HG02763 (cell line): ENCODE data around the gene CGRRF1.
A peak's percentile ranks its signal among the peaks of the same experiment; 100 is the strongest.

Experiments used
- ATAC-seq: cut with Tn5 transposase; IDR thresholded peaks from one replicate; pipeline ENCODE4 v1.9.1; 2021; ENCODE audit warnings: mild to moderate bottlenecking, moderate library complexity; ENCODE audit not compliant: unreplicated experiment

CGRRF1 gene, protein sequence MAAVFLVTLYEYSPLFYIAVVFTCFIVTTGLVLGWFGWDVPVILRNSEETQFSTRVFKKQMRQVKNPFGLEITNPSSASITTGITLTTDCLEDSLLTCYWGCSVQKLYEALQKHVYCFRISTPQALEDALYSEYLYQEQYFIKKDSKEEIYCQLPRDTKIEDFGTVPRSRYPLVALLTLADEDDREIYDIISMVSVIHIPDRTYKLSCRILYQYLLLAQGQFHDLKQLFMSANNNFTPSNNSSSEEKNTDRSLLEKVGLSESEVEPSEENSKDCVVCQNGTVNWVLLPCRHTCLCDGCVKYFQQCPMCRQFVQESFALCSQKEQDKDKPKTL

DNA sequence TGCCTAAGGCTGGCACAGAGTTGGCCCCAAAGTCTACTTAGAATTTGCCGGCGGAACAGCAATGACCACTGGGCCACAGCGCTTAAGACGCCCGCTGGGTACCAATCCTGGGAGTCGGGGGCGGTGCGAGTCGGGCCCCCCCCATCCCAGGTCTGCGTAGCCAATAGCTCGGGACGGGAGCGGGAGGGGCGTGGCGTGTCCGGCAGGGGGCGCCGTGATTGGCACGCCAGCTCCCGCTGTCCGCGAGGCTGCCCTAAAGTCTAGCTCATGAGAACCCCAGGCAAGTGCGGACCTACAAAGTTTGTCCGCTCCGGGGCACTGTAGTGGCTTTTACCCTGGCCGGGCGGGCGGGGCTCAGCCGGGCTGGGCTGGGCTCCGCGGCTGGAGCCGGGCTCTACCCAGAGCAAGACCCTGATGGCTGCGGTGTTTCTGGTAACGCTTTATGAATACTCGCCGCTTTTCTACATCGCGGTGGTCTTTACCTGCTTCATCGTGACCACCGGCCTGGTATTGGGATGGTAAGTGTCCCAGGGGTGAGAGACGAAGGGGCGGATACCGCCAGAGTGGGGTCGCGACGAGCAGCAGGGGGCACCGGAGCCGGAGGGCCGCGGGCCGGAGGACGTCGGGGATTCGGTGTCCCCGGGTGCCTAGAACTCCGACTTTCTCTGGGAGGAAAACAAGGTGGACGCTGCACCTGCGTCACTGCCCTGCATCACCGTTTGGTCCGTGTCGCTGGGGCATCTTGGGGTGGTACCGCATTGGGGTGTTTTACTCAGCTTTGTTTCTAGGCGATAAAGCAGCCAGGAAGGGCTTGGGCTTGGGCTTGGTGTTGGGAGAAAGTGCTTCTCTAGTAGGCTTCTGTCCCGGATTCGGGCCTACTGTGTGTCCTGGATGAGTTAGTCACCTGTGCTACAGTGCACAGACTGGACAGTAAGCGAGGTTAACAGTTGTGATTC lies at the start of gene CGRRF1:
Gene CGRRF1, plus strand, starts transcription at position 361 of the 956 bp plus-strand sequence. Its CDS starts 54 bp downstream, at position 415.
- peak; percentile 97 for ATAC-seq

DNA sequence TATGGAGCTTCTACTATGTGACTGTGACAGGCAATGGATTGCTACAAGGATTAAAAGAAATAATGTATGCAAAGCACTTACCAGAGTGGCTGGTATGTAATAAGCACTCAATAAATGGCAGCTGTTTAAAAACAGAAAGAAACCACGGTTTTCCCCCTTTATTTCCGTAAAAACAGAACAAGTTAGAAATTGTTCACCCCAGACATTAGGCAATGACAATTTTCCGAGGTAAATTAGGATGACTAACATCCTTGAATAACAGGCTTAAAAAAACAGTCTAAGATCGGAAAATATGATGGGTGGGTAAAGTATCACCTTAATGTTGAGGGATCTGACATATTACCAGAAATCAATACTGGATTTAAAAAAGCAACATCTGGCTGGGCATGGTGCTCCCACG lies 47.7 kb upstream of the CGRRF1 start:
- no peak for ATAC-seq

DNA sequence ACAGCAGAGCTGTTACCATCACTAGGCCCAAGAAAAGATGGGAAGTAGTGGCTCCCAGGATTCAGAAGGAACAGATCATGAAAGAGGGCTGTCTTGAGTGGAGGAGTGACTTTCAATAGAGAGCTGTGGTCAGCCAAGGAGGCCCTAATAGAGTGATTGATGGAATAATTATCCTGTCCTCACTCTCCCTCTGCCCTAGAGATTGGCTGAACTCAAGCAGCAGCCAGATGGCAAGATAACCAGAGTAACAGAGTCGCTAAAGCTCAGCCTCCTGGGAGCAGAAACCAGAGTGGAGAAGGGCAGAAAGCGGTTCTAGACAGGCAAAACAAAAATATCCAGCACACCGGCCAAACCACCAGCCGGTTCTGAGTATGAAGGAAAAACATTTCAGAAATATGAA lies 44.1 kb upstream of the CGRRF1 start:
- ATAC-seq, result no peak

DNA sequence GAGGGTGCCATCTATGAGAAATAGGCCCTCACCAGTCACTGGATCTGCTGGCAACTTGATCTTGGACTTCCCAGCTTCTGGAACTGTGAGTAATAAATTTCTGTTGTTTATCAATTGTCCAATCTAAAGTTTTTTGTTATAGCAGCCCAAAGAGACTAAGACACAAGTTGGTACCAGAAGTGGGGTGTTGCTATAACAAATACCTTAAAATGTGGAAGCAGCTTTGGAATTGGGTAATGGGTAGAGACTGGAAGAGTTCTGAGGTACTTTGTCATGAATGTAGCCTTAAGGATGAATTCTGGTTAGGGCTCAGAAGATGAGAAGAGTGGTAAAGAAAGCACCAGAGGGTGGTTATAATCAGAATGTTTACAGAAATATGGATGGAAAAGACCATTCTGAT lies 42.4 kb upstream of the CGRRF1 start:
- ATAC-seq, result no peak

DNA sequence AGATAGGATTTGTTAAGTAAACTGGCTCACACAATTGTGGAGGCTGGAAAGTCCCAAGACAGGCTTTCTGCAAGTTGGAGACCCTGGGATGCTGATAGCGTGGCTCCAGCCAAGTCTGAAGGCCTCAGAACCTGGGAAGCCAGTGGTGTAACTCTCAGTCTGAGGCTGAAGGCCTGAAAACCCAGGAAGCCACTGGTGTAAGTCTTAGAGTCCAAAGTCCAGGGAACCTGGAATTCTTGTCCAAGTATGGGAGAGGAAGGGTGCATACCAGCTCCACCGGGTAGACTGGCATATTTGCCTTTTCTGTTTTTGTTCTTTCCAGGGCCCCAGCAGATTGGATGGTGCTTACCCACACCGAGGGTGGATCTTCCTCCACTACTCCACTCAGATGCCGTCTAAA lies 39.0 kb upstream of the CGRRF1 start:
- no peak for ATAC-seq

DNA sequence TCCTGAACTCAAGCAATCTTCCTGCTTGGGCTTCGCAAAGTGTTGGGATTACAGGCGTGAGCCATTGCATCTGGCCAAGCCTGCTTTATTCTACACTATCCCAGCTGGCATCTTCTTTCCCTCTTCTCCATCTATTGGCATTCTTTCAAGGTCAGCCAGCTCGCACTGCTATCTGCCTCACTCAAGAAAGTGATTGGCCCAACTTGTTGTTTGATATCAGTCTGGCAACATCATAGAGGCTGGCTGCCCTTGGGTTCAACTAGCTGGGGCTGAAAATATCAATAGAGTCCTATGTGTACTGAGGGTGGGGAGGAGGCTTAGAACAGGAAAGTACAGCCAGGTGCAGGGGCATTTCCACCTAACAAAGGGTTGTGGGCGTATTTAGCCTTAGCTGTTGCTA lies 38.1 kb upstream of the CGRRF1 start:
- ATAC-seq, result no peak

DNA sequence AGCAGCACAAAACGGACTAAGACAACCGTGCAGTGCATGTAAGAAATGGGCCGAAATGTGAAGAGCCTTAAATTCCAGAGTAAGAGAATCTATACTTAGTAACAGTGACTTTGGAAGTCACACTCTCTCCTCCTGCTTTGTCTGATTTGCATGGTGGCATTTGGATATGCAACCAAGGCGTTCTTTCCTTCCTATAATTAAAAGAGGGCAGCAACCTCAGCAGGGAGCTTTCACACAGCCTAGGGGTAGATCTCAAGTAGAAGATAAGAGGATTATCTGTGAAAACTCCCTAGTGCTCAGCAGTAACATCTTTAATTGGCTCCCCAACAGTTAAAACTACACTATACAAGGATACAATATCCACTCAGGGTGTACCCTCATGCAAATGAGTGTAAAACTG lies 37.4 kb upstream of the CGRRF1 start:
- no peak for ATAC-seq

DNA sequence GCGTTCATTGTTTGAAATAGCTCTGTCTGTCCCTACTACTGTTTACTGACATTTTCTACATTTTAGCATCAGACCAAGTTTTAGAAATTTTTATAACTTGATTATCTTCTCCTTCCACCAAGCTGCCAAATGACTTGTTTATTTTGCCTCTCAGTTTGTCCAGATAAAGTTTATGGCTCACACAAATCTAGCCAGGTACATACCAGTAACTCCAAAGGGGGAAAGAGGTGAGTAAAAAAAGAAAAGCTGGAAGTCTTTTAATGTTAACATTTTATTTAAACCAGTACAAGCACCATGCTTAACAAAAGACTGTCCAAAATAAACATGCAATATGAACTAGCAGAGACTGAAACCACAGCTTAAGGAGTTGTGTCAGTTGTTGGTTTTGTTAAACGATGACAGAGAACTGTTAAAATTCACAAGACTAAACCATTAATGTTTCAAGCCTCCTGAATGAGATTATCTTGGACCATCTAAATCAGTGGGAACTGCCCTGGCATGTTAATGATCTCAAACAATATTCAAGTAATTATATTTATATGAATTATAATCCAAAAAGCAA lies 35.4 kb upstream of the CGRRF1 start:
- ATAC-seq, result no peak

DNA sequence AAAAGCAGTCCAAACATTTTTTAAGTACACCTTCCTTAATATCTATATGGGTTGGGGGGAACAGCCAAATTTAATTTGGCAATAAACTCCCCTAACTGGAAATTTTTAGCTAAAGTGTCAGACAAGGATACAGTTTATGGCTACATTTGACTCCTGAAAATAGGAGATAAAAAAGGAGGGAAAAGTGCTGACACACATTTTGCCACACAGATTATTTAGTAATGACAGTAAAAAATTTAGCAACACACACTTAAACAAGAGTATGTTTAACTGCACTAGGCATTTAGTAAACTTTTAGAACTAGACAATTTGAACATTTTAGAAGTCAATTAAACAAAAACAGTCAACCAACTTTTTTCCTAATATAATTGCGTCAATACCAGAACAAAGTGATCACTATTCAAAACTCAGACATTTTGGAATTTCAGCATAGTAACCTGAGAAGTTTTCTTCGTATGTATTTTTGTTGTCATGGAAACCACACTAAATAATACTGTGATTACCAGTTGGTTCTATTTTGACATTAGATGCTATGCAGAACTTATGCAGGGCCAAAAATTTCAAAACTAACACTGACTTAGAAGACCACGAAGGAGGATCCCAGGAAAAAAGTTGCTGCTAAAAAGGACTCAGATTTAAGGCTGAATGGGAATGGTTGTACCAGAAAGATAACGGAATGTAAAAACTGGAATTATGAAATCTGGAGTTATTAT lies 34.4 kb upstream of the CGRRF1 start:
- no peak for ATAC-seq

DNA sequence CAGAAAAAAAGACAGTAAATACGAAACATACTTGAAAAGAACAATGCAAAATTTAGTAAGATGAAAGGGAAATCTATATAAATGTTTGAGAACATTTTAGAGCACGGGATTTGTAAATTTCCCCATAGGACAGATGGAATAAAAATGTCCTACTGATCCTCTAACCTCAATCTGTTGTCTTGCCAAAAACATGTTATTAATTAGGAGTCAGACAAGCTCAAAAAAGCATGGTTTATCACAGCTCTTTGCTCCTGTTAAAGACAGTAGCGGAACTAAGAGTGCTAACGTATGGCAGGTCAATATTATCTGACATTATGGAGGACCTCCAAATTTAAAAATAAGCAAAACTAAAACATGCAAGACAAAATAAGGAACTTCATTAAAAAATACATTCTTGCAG lies 33.8 kb upstream of the CGRRF1 start:
- ATAC-seq, result no peak

DNA sequence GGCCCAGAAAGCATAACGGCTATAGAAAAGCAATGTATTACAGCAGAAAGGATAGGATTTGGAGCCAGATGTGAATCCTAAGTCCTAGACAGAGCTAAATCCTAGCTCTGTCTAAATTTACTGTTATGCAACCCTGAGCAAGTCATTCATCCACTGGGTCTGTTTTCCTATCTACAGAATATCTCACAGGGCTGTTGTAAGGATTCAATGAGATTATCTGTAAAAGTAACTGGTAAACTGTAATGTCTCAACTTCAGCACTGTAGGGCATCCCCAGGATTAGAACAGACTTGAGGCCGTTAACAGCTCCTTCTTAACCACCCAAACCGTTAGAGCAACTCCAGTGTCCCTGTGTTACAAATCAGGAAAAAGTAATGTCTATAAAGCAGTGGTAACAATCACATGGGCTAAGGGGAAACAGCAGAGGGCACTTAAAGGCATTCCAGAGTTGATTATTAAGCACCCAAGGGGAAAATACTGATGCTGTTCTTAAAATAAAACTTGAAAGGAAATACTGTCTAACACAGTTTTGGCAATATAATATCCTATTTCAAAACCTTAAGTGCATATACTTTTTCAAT lies 31.0 kb upstream of the CGRRF1 start:
- no peak for ATAC-seq

DNA sequence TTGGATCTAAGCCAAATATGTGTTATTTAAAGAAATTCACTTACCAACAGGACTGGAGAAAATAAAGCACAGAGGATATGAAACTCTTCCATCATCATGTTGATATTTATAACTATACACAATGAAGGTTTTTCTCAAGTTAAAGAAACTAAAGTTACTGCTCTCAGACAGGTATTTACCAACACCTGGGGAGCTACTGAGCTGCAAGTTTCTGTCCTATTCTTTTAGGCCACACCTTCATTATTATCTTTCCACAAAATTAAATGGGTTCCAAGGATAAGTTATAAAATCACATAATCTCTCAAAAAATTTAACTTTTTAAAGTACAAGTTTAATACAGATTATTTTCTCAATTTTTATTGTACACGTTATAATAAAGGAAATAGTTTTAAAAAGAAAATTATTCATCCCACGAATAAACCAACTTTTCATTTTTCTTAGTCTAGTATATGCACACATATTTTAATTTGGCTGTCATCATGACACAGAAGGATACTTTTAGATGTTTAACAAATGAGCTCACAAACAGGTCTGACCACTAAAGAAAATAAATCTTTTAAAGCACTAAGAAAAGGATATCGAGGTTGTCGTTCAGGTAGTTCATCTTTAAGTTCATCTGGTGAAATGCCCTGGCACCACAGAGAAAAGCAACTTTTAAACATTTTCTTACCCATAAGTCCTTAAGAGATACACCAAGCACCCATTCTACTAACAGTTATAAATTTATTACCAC lies 28.7 kb upstream of the CGRRF1 start:
- no peak for ATAC-seq

DNA sequence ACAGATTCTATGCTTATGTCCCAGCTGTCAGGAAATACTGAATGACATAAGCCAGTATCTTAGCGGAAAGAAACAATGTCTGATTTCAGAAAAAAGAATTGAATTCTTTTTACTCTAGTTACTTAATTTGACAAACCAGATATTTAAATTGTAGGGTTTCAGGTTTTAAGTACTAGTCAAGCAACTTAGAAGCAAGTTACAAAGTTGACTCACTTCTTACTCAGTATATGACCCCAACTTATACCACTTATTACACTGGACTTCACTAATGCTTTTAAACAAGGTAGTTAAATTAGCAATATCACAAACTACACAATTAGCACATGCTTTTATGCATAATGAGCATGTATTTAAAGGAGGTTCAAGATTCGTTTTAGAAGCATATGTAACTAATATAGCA lies 28.0 kb upstream of the CGRRF1 start:
- ATAC-seq, result no peak

DNA sequence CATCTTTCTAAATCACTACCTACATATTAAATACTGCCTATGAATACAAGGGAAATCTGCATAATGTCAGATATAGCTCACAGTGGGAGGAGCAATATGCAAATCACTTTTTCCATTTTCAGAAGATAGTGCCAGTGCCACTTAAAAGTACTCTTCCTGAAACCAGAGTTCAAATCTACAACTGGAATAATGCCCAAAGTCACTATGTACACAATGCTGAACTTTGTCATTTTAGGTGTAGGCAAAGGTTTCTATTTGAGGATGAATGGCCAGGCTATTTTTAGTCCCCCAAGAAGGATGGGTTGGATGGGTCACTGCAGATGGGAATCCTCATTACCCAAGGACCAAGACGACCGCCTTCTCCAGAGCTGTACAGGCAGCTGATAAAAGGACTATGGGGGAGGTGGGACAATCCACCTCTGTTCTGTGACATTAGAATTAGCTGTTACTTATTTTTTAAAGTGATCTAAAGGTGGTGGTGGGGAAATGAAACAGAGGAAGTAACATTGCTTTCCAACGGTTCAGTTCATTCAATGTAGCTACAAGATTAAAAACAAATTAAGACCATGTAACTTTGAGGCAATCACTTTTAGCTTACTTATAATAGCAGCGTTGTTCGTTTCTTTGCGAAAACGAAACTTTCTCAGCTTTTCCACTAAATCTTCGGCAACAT lies 26.5 kb upstream of the CGRRF1 start:
- ATAC-seq, result no peak

DNA sequence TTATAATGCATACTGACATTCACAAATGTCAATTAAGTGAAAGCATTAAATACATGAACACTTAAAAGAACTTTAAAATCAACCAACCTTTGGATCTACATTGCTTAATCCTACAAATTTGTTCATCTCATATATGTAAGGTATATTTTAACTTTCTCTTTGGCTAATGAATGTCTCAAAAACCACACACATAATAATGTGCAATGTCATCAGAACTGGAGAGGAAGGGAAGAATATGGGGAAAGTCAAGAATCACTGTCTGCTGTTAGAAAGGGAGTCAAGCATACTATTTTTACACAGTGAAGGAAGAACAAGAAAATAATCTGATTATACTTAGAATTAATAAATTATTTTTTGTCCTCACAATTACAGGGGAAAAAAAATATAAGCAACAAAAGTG lies 25.9 kb upstream of the CGRRF1 start:
- no peak for ATAC-seq

DNA sequence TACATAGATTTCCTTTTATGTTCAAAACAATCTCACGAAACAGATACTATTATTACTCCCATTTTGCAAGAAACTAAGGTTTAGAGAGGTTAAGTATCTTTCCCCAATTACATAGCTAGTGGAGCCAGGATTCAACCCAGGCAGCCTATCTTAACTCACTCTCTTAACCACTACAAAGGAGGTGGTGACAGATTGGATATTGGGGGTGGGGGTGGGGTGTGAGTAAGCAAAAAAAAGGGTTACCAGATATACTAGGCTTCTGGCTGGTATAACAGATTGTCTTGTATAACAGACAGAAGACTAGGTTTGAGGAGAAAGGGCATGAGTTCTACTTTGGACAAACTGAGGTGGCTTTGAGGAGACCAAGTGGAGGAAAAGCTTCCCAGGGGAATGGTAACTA lies 23.0 kb upstream of the CGRRF1 start:
- no peak for ATAC-seq

DNA sequence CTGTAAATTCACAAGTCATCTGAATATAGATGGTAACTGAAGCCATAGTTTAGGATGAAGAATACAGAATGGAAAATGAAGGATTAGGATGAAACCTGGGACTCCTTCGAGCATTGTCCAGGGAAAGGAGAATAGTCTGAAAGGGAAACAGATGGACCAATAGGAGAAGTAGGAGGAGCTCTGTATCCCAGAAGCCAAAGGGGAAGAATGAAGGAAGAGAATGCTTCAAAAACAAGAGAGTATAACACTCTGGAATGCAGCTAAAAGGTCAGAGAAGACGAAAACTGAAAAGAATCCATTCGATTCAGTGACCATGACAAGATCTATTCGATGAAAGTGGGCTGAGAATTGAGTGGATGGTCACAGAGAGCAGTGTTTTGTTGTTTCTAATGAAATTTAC lies 21.9 kb upstream of the CGRRF1 start:
- no peak for ATAC-seq

DNA sequence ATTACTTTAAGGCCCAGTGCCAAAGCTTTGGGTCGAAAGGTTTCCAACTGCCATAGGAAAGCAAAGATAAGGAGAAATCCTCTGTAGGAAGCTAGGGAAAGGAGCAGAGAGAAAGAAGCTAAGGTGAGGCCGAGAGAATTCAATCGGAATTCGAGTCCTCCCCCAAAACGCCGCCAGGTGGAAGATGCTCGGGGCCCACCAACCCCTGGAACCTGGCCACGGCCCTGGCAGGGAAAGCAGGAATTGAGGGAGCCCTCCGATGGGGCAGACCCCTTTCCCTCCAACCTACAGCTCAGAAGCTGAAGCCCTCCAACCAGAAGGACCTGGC lies 21.4 kb upstream of the CGRRF1 start:
- ATAC-seq, result no peak

DNA sequence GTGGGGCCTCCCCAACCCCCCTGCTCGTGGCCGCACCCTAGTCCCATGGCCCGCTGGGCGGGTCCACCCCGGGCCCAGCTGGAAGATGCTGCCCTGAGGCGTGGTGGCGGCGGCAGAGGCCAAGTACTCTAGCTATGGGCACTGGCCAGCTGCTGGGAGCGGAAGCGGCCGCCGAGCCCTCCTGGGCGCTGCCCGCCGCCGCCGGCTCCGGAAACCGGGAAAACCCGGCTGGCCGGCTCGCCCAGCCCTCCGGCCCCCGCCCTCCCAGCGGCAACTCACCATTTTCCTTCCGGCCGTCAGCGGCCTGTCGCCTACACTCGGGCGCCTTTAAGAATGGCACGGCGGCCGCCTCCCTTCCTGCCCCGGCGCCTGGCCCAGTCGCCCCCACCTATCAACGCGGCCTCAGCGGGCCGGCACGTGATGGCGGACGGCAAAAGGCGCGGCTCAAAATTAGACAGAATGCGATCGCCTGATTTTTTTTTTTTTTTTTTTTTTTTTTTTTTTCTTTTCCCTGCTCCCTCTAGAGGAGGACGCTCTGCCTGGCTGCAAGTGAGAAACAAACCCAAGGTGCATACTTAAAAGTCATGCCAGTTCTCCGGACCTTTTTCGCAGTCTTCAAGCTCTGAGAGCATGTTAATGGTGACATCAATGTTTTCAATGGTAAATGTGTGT lies 20.9 kb upstream of the CGRRF1 start, which contains the start of gene GMFB:
Gene GMFB, minus strand, starts transcription at position 335 of the 672 bp plus-strand sequence. Its CDS starts 53 bp downstream, at position 282.
- ATAC-seq, result peak; percentile 96
